SK-N-SH treated with all-trans-retinoic acid at 6 μM for 48 hours (cell line): ENCODE results near the gene FILIP1.
A peak's percentile ranks its signal among the peaks of the same experiment; 100 is the strongest.

Source experiments
- ATAC-seq: fragments of 200-7000 bp; cut with Tn5 transposase; 3 replicates; pipeline ENCODE4 v1.9.1; 2020; ENCODE audit warnings: mild to moderate bottlenecking, moderate library complexity
- ARNTL ChIP-seq: fragments of 450-650 bp; formaldehyde crosslinking; IDR thresholded peaks from 2 replicates; pipeline ENCODE4 v1.5.0; 2020; ENCODE audit warnings: low read depth, mild to moderate bottlenecking, moderate library complexity, borderline replicate concordance
- CREB5 ChIP-seq: fragments of 250-450 bp; sonication (Bioruptor Pico); IDR thresholded peaks from 2 replicates; pipeline ENCODE4 v1.5.1; 2020; ENCODE audit warnings: low read depth, mild to moderate bottlenecking, moderate library complexity
- CSDC2 ChIP-seq: fragments of 250-450 bp; sonication (Bioruptor Pico); IDR thresholded peaks from 2 replicates; pipeline ENCODE4 v1.5.0; 2020; ENCODE audit warnings: mild to moderate bottlenecking, moderate library complexity
- CSRNP3 ChIP-seq: fragments of 250-450 bp; sonication (Bioruptor Pico); IDR thresholded peaks from 2 replicates; pipeline ENCODE4 v1.5.1; 2021; ENCODE audit warnings: mild to moderate bottlenecking, moderate library complexity
- ESRRG ChIP-seq: fragments of 250-450 bp; sonication (Bioruptor Pico); IDR thresholded peaks from 2 replicates; pipeline ENCODE4 v1.6.1; 2021; ENCODE audit warnings: mild to moderate bottlenecking
- GLIS3 ChIP-seq: fragments of 250-450 bp; sonication (Bioruptor Pico); IDR thresholded peaks from 2 replicates; pipeline ENCODE4 v1.5.0; 2020; ENCODE audit warnings: mild to moderate bottlenecking, moderate library complexity
- ISL1 ChIP-seq: fragments of 250-450 bp; sonication (Bioruptor Pico); IDR thresholded peaks from 2 replicates; pipeline ENCODE4 v2.1.2; 2022; ENCODE audit warnings: mild to moderate bottlenecking, moderate library complexity
- OSR1 ChIP-seq: fragments of 250-450 bp; sonication (Bioruptor Pico); IDR thresholded peaks from 2 replicates; pipeline ENCODE4 v1.8.0; 2022; ENCODE audit warnings: moderate library complexity, mild to moderate bottlenecking, inconsistent platforms
- PATZ1 ChIP-seq: fragments of 250-450 bp; sonication (Bioruptor Pico); IDR thresholded peaks from 2 replicates; pipeline ENCODE4 v1.8.0; 2020; ENCODE audit warnings: mild to moderate bottlenecking, moderate library complexity, borderline replicate concordance
- PPARA ChIP-seq: fragments of 250-450 bp; sonication (Bioruptor Pico); IDR thresholded peaks from 2 replicates; pipeline ENCODE4 v1.5.0; 2020; ENCODE audit warnings: mild to moderate bottlenecking, borderline replicate concordance
- TOX ChIP-seq: fragments of 250-450 bp; sonication (Bioruptor Pico); IDR thresholded peaks from 2 replicates; pipeline ENCODE4 v1.8.0; 2021; ENCODE audit warnings: mild to moderate bottlenecking, moderate library complexity, borderline replicate concordance
- ZC3H10 ChIP-seq: fragments of 250-450 bp; sonication (Bioruptor Pico); IDR thresholded peaks from 2 replicates; pipeline ENCODE4 v1.5.1; 2021; ENCODE audit warnings: mild to moderate bottlenecking, moderate library complexity
- ZFP3 ChIP-seq: fragments of 250-450 bp; sonication (Bioruptor Pico); IDR thresholded peaks from 2 replicates; pipeline ENCODE4 v1.5.0; 2020; ENCODE audit warnings: mild to moderate bottlenecking, moderate library complexity
- ZFP30 ChIP-seq: fragments of 450-650 bp; formaldehyde crosslinking; IDR thresholded peaks from 2 replicates; pipeline ENCODE4 v1.5.0; 2022; ENCODE audit warnings: mild to moderate bottlenecking, moderate library complexity
- ZNF565 ChIP-seq: fragments of 450-650 bp; formaldehyde crosslinking; conservative IDR thresholded peaks from 2 replicates; pipeline ENCODE4 v1.5.0; 2020; ENCODE audit warnings: low read depth, mild to moderate bottlenecking, moderate library complexity
- TF ChIP-seq, protein P1 (sequence below): fragments of 250-450 bp; sonication (Bioruptor Pico); IDR thresholded peaks from 2 replicates; pipeline ENCODE4 v1.5.0; 2020; ENCODE audit warnings: mild to moderate bottlenecking, moderate library complexity

Gene FILIP1

DNA sequence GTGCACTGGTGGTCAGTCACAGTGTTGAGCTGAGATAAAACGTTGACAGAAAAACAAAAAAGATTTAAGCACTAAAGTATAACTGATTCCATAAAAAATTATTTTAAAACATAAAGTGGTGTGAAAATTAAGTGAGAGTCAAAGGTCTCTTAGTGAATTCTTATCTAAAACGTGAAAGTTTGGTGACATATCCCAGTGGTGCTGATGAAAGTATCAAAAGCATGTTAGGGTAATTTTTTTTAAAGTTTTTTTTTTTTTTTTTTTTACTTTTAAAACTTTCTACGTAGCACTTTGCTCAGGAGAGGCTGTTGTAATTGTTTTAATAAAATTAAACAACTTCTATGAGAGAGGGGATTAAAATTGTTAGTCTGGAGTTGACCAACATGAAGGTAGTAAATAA, 143.4 kb downstream of the FILIP1 start:
- TF ChIP-seq ISL1 (CRISPR knock-in tag) (no peak), ARNTL (CRISPR knock-in tag) (no peak), PPARA (CRISPR knock-in tag) (no peak), ZNF565 (CRISPR knock-in tag) (no peak), OSR1 (CRISPR knock-in tag) (no peak), PATZ1 (CRISPR knock-in tag) (no peak), CREB5 (CRISPR knock-in tag) (no peak), ZFP30 (no peak), CSDC2 (CRISPR knock-in tag) (no peak)
- TF ChIP-seq, protein P1, sequence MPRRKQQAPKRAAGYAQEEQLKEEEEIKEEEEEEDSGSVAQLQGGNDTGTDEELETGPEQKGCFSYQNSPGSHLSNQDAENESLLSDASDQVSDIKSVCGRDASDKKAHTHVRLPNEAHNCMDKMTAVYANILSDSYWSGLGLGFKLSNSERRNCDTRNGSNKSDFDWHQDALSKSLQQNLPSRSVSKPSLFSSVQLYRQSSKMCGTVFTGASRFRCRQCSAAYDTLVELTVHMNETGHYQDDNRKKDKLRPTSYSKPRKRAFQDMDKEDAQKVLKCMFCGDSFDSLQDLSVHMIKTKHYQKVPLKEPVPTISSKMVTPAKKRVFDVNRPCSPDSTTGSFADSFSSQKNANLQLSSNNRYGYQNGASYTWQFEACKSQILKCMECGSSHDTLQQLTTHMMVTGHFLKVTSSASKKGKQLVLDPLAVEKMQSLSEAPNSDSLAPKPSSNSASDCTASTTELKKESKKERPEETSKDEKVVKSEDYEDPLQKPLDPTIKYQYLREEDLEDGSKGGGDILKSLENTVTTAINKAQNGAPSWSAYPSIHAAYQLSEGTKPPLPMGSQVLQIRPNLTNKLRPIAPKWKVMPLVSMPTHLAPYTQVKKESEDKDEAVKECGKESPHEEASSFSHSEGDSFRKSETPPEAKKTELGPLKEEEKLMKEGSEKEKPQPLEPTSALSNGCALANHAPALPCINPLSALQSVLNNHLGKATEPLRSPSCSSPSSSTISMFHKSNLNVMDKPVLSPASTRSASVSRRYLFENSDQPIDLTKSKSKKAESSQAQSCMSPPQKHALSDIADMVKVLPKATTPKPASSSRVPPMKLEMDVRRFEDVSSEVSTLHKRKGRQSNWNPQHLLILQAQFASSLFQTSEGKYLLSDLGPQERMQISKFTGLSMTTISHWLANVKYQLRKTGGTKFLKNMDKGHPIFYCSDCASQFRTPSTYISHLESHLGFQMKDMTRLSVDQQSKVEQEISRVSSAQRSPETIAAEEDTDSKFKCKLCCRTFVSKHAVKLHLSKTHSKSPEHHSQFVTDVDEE, result no peak
- no peak for ATAC-seq

GRCh38 chr6:75349262-75349984, 144.2 kb downstream of the FILIP1 start:
- ATAC-seq, result peak; percentile 90

GRCh38 chr6:75348882-75349261, 144.7 kb downstream of the FILIP1 start:
- no peak; the same call in 2 of the 3 replicates for ATAC-seq
- TF ChIP-seq GLIS3 (CRISPR knock-in tag), result no peak
- TF ChIP-seq OSR1 (CRISPR knock-in tag), result no peak
- TF ChIP-seq PPARA (CRISPR knock-in tag), result no peak
- TF ChIP-seq ZFP3 (CRISPR knock-in tag), result no peak
- TF ChIP-seq ESRRG, result no peak
- TF ChIP-seq CREB5 (CRISPR knock-in tag), result no peak
- TF ChIP-seq TOX, result no peak
- TF ChIP-seq PATZ1 (CRISPR knock-in tag), result no peak
- TF ChIP-seq CSRNP3 (CRISPR knock-in tag), result no peak
- TF ChIP-seq ISL1 (CRISPR knock-in tag), result no peak

More at GRCh38 chr6:75349262-75349984, 144.2 kb downstream of the FILIP1 start:
- TF ChIP-seq ISL1 (CRISPR knock-in tag) (peak; percentile 47; the same call in 1 of the 2 replicates), ZC3H10 (CRISPR knock-in tag) (no peak), CSRNP3 (CRISPR knock-in tag) (no peak), CSDC2 (CRISPR knock-in tag) (no peak)
- TF ChIP-seq, all 23 proteins: peak for 1
